Measurements from ENCODE around the gene TBXAS1.

TBXAS1 gene

DNA sequence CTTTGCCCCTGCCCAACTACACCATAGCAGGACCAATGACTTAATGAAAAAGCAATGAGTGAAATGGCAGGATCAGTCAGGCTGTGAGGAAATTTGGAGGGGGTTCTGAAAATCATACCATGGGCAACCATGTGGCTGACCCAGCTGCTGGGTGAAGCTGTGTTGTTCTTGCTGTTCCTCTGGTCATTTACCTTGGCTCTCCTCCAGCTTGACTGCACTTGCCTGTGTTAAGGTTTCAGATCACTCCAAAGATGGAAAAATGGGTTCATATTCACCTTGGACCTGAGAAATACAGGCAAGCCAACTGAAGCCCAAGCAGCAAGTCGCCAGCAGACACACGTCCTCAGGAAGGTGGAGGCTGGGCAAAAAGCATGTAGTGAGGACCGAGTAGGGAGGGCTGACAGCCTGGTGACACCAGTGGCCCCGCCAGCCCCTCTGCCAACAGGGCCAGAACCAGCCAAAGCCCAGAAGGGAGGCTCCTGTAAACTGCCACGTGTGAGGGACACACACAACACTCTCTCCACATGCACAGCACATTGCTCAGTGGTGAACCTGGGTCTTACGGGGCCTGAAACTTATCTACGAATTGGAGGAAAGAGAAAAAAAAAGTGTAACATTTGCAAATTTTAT is 193.6 kb downstream of the TBXAS1 start:
- no peak overlapping the region for H3K9ac ChIP-seq (ENCODE audit: low read length)
- H3K36me3 ChIP-seq (ENCODE audit: control insufficient read depth, insufficient read depth, low read length): no peaks in the 10 kb centered on the region
- H3K4me1 ChIP-seq (ENCODE audit: control insufficient read depth, insufficient read depth, low read length): no peaks in the 10 kb centered on the region
- no peaks in the 10 kb centered on the region for H3K9me3 ChIP-seq (ENCODE audit: control insufficient read depth, low read length)
- H3K4me3 ChIP-seq (ENCODE audit: low read length): no peak overlapping the region
- H3K27me3 ChIP-seq (ENCODE audit: control insufficient read depth, insufficient read depth, low read length): no peaks in the 10 kb centered on the region

DNA sequence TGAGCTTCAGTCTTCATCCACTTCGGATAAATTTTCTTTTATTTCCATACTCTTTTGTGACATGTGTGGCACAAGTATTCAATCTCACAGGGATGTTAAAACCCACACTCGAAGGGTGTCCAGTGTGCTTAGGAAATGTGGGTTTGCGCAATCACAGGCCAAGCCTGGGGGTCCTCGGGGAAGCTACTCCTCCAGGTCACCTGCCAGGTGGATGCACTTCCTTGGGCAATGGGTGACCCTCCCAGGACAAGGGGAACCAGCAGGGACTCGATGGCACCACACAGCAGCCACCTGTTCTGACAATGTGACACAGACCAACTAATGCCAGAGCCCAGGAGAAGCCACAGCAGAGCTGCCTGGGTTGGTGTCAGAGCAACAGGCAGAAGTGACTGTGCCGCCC is 194.7 kb downstream of the TBXAS1 start:
- no peaks in the 10 kb centered on the region for H3K4me1 ChIP-seq (ENCODE audit: control insufficient read depth, insufficient read depth, low read length)
- no peaks in the 10 kb centered on the region for H3K27me3 ChIP-seq (ENCODE audit: control insufficient read depth, insufficient read depth, low read length)
- H3K9ac ChIP-seq (ENCODE audit: low read length): no peak overlapping the region
- no peaks in the 10 kb centered on the region for H3K36me3 ChIP-seq (ENCODE audit: control insufficient read depth, insufficient read depth, low read length)
- H3K4me3 ChIP-seq (ENCODE audit: low read length): no peak overlapping the region
- no peaks in the 10 kb centered on the region for H3K9me3 ChIP-seq (ENCODE audit: control insufficient read depth, low read length)

DNA sequence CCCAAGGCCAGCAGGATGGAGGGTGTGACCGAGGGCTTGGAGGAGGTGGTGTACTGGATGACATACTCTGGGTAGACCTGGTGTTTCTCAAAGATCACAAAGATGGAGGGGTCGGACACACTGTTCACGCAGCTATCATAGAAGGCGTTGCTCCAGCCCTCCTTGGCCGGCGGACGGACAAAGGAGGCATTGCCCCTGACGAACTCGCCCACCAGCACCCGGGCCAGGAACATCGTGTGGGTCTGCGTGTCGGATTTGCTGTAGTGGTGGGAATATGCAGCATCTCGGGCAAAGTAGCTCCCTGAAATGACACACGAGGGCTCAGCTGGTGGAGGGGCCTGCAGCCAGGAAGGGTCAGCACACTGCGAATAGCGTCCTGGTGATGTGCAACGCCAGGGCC is 195.5 kb downstream of the TBXAS1 start:
- H3K4me1 ChIP-seq (ENCODE audit: control insufficient read depth, insufficient read depth, low read length): no peaks in the 10 kb centered on the region
- no peaks in the 10 kb centered on the region for H3K9me3 ChIP-seq (ENCODE audit: control insufficient read depth, low read length)
- H3K9ac ChIP-seq (ENCODE audit: low read length): no peak overlapping the region
- H3K27me3 ChIP-seq (ENCODE audit: control insufficient read depth, insufficient read depth, low read length): no peaks in the 10 kb centered on the region
- no peak overlapping the region for H3K4me3 ChIP-seq (ENCODE audit: low read length)
- no peaks in the 10 kb centered on the region for H3K36me3 ChIP-seq (ENCODE audit: control insufficient read depth, insufficient read depth, low read length)

DNA sequence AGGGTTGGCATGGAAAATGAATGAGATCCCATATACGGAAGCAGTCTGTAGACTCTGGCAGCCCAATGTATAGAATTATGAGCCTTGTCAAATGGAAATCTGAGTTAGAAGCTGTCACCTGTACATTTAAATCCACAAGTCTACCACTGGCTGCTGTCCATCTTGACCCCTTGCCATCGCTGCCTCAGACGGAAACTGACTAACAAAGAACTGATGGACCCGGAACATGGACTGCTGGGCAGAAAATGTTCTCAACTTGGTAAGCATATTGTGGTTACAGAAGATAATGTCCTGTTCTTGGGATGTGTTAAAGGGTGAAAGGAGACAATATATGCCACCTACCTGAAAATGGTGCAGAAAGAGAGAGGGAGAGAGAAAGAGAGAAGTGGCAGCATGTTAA is 196.2 kb downstream of the TBXAS1 start:
- H3K9me3 ChIP-seq (ENCODE audit: control insufficient read depth, low read length): no peaks in the 10 kb centered on the region
- H3K9ac ChIP-seq (ENCODE audit: low read length): no peak overlapping the region
- H3K4me3 ChIP-seq (ENCODE audit: low read length): no peak overlapping the region
- no peaks in the 10 kb centered on the region for H3K27me3 ChIP-seq (ENCODE audit: control insufficient read depth, insufficient read depth, low read length)
- no peaks in the 10 kb centered on the region for H3K36me3 ChIP-seq (ENCODE audit: control insufficient read depth, insufficient read depth, low read length)
- H3K4me1 ChIP-seq (ENCODE audit: control insufficient read depth, insufficient read depth, low read length): no peaks in the 10 kb centered on the region

DNA sequence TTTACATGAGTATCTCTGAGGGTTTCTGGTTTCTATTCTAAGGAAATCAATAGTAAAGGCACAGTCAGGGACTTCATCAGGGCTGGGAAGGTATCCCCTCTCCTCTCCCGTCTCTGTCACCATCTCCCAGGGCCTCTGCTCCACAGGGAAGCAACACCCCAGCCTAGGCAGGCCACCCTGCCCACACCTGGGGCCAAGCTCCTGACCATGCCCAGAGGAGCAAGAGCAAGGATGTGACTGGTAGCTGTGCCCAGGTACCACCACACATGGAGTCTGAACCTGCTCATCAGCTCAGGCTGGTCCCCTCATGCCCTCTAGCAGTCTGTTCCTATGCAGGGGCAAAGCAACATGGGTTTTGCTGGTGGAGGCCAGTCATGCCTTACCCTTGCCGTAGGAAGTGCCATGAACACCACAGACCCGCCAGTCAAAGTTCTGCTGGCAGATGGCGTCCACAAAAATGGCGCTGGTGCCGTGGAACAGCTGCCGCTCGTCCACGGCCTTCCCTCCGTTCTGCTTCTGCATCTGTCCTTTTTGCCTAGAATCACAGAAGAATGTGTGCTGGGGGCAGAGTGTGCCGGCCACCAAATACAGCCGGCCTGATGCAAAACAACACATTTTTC is 196.9 kb downstream of the TBXAS1 start:
- H3K4me3 ChIP-seq (ENCODE audit: low read length): no peak overlapping the region
- no peak overlapping the region for H3K9ac ChIP-seq (ENCODE audit: low read length)

DNA sequence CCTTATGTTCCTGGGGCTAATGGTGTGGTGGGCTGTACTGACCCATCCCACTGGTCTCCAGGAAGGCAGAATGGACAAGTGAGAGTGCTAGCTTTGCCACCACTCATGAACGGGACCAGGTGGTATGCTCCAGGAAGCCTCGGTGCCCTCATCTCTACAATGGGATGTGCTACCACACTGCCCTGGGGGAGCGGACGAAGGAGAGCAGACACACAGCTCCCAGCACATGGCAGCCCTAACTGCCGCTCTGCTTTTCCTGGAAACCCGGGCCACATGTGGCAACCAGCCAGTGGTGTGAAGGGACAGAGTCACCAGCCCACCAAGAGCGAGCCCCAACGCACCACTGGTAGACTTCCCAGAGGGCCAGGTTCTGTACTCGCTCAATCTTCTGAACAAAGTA is 197.9 kb downstream of the TBXAS1 start:
- Histone ChIP-seq H3K36me3 (ENCODE audit: control insufficient read depth, insufficient read depth, low read length) (no peaks in the 10 kb centered on the region), H3K9ac (ENCODE audit: low read length) (no peak overlapping the region), H3K9me3 (ENCODE audit: control insufficient read depth, low read length) (no peaks in the 10 kb centered on the region), H3K4me1 (ENCODE audit: control insufficient read depth, insufficient read depth, low read length) (no peaks in the 10 kb centered on the region), H3K27me3 (ENCODE audit: control insufficient read depth, insufficient read depth, low read length) (no peaks in the 10 kb centered on the region), H3K4me3 (ENCODE audit: low read length) (no peak overlapping the region)

More for the DNA sequence above, 196.9 kb downstream of the TBXAS1 start:
- H3K9me3 ChIP-seq (ENCODE audit: control insufficient read depth, low read length): no peaks in the 10 kb centered on the region
- no peaks in the 10 kb centered on the region for H3K36me3 ChIP-seq (ENCODE audit: control insufficient read depth, insufficient read depth, low read length)
- H3K4me1 ChIP-seq (ENCODE audit: control insufficient read depth, insufficient read depth, low read length): no peaks in the 10 kb centered on the region
- H3K27me3 ChIP-seq (ENCODE audit: control insufficient read depth, insufficient read depth, low read length): no peaks in the 10 kb centered on the region

DNA sequence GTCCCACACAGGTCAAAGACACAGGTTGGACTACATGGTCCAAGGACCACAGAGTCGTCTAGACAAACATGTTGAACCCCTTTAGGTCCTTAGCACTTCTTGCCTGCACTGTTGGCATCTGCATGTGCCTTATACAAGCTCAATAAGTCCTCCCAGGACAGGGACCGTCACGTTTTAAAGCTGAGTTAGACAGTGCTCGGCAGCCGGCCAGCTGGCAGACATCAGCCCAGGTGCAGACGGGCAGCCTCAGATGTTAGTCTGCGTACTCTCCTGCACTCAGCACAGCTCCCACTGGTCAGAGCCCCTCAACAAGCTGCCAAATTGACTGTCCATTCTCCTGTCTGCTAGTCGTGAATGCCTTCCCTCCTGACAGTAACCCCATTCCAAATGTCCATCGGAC is 198.8 kb downstream of the TBXAS1 start:
- Histone ChIP-seq H3K36me3 (ENCODE audit: control insufficient read depth, insufficient read depth, low read length) (no peaks in the 10 kb centered on the region), H3K9me3 (ENCODE audit: control insufficient read depth, low read length) (no peaks in the 10 kb centered on the region), H3K27me3 (ENCODE audit: control insufficient read depth, insufficient read depth, low read length) (no peaks in the 10 kb centered on the region), H3K4me1 (ENCODE audit: control insufficient read depth, insufficient read depth, low read length) (no peaks in the 10 kb centered on the region), H3K4me3 (ENCODE audit: low read length) (no peak overlapping the region), H3K9ac (ENCODE audit: low read length) (no peak overlapping the region)

DNA sequence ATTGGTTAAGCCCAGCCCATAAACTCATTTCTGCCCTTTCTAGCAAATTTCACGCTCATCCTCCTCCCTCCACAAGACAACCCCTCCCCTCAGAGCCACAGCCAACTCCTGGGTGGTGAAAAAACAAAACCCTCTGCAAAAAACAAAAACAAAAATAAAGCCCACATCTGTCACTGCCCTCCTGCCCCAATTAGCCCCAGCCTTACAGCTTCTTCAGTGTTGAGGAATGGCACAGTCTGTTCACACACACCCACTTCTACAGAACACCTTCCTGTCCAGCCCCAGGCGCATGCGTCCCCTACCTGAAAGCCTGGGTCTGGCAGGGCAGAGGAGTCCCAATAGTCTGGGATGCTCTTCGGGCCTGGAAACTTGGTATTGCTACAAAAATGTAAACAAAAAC is 199.2 kb downstream of the TBXAS1 start:
- H3K27me3 ChIP-seq (ENCODE audit: control insufficient read depth, insufficient read depth, low read length): no peaks in the 10 kb centered on the region
- no peaks in the 10 kb centered on the region for H3K9me3 ChIP-seq (ENCODE audit: control insufficient read depth, low read length)
- H3K4me1 ChIP-seq (ENCODE audit: control insufficient read depth, insufficient read depth, low read length): no peaks in the 10 kb centered on the region
- H3K9ac ChIP-seq (ENCODE audit: low read length): no peak overlapping the region
- no peak overlapping the region for H3K4me3 ChIP-seq (ENCODE audit: low read length)
- H3K36me3 ChIP-seq (ENCODE audit: control insufficient read depth, insufficient read depth, low read length): no peaks in the 10 kb centered on the region

DNA sequence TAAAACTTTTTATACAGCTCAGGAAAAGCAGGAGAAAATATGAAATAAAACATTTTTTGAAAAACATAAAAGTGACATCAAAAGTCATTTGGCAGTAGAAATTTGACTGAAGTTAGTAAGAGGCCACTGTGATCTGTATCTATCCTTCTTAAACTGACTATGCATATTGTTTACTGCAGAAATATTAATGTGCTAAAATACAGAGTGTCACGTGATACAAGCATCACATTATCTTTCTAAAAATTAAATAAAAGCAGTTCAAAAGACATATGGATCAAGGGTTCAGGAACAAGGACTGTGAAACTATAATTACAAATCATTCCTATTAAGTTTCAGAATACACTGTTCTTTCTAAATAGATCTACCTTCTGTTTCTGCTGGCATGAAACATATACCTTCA is 200.0 kb downstream of the TBXAS1 start:
- Histone ChIP-seq H3K36me3 (ENCODE audit: control insufficient read depth, insufficient read depth, low read length) (no peaks in the 10 kb centered on the region), H3K27me3 (ENCODE audit: control insufficient read depth, insufficient read depth, low read length) (no peaks in the 10 kb centered on the region), H3K4me1 (ENCODE audit: control insufficient read depth, insufficient read depth, low read length) (no peaks in the 10 kb centered on the region), H3K4me3 (ENCODE audit: low read length) (no peak overlapping the region), H3K9me3 (ENCODE audit: control insufficient read depth, low read length) (no peaks in the 10 kb centered on the region), H3K9ac (ENCODE audit: low read length) (no peak overlapping the region)

DNA sequence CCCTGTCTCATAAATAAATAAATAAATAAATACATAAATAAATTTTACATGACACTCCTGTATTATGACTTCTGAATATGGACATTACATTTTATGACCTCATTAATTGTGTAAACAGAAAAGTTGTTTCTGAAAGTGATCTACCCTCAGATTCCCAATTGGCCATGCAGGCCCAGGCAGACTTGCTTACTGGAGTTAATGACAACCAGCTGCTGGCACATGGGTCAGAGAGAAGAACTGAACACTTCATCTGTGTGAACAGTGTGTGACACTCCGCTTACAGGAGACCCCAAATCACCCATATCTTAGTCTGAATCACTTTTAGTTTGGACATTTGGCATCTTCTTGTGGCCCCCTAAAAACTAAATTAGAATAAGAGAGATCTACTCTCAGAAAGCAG is 202.3 kb downstream of the TBXAS1 start:
- no peaks in the 10 kb centered on the region for H3K36me3 ChIP-seq (ENCODE audit: control insufficient read depth, insufficient read depth, low read length)
- no peaks in the 10 kb centered on the region for H3K4me1 ChIP-seq (ENCODE audit: control insufficient read depth, insufficient read depth, low read length)
- H3K9me3 ChIP-seq (ENCODE audit: control insufficient read depth, low read length): no peaks in the 10 kb centered on the region
- no peak overlapping the region for H3K4me3 ChIP-seq (ENCODE audit: low read length)
- no peaks in the 10 kb centered on the region for H3K27me3 ChIP-seq (ENCODE audit: control insufficient read depth, insufficient read depth, low read length)
- no peak overlapping the region for H3K9ac ChIP-seq (ENCODE audit: low read length)

DNA sequence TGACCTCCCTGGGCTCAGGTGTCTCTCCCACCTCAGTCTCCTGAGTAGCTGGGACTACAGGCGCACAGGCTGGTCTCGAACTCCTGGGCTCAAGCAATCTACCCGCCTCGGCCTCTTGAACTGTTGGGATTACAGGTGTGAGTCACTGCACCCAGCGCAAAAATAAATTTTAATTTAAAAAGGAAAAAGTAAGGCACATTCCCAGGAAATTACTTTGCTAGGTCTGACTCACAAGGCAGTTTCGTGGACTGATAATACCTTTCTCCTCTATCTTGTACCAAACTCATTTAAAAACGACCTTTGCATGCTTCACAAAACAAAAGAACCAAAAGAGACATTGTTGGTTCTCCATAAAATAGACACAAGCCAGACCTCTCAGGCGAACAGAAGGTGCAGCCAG is 204.0 kb downstream of the TBXAS1 start:
- Histone ChIP-seq H3K9ac (ENCODE audit: low read length) (no peak overlapping the region), H3K4me1 (ENCODE audit: control insufficient read depth, insufficient read depth, low read length) (no peaks in the 10 kb centered on the region), H3K27me3 (ENCODE audit: control insufficient read depth, insufficient read depth, low read length) (no peaks in the 10 kb centered on the region), H3K9me3 (ENCODE audit: control insufficient read depth, low read length) (no peaks in the 10 kb centered on the region), H3K36me3 (ENCODE audit: control insufficient read depth, insufficient read depth, low read length) (no peaks in the 10 kb centered on the region), H3K4me3 (ENCODE audit: low read length) (no peak overlapping the region)

DNA sequence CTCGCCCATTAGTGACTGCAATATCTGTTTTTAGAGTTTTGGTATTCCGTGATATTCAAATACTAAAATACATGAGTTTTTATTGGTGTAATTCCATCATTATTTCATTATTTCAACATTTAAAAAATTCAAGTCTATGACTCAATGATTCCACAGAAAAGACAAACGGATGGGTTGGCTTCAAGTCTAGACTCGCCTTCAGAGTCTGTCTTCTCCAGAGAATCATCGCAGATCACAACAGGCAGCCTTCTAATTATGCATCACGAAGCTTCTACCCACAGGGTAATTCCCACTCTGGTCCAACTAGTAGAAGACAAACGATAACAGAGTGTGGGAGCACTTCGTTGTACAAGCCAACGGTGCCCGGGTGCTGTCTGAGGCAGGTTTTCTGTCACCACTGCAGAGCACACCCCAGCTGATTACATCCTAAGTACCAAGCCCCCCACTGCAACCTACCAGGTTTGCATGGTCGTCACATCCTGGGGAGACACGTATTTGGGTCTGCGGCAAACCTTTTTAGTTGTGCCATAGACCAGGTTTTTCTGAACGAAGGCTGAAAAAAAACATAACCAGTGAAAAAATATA is 204.8 kb downstream of the TBXAS1 start:
- Histone ChIP-seq H3K4me1 (ENCODE audit: control insufficient read depth, insufficient read depth, low read length) (no peaks in the 10 kb centered on the region), H3K4me3 (ENCODE audit: low read length) (no peak overlapping the region), H3K36me3 (ENCODE audit: control insufficient read depth, insufficient read depth, low read length) (no peaks in the 10 kb centered on the region), H3K9me3 (ENCODE audit: control insufficient read depth, low read length) (no peaks in the 10 kb centered on the region), H3K9ac (ENCODE audit: low read length) (no peak overlapping the region), H3K27me3 (ENCODE audit: control insufficient read depth, insufficient read depth, low read length) (no peaks in the 10 kb centered on the region)

All from mucosa of stomach (tissue), 1 donor.